ENCODE data around the gene CANT1. TPM values are rescaled to one million over a fixed set of nuclear protein-coding genes. Genes with fewer than 3 reads are reported as not detected.

The CANT1 gene
- total RNA-seq, 1 donor from 2014 or later, result 39.3 TPM

- Mint-ChIP-seq H3K4me3 (no peak overlapping the region), H3K27me3 (no peaks in the 10 kb centered on the region), H3K9me3 (no peaks in the 10 kb centered on the region), H3K36me3 (ENCODE audit: low read depth) (peaks cover 62% of the 10 kb centered on the region), H3K27ac (no peak overlapping the region), H3K4me1 (peaks cover 3% of the 10 kb centered on the region)
- ChIA-PET POLR2A (no interaction called here), CTCF (no interaction called here)
- DNase-seq, result no peak
- no peak for ATAC-seq (ENCODE audit: low read depth)
- intact Hi-C loops (cut with micrococcal nuclease), result no loop called here
- TF ChIP-seq CTCF (IDR thresholded peaks at IDR 0.05), result no peak
Observed at GRCh38 chr17:78999947-79000395, 9.6 kb downstream of the CANT1 start.

- intact Hi-C loops (cut with micrococcal nuclease), result no loop called here
- Mint-ChIP-seq H3K4me1 (peaks cover 3% of the 10 kb centered on the region), H3K36me3 (ENCODE audit: low read depth) (peaks cover 67% of the 10 kb centered on the region), H3K27ac (no peak overlapping the region), H3K27me3 (no peaks in the 10 kb centered on the region), H3K4me3 (no peak overlapping the region), H3K9me3 (no peaks in the 10 kb centered on the region)
- DNase-seq (no peak), ATAC-seq (ENCODE audit: low read depth) (no peak)
- ChIA-PET POLR2A (no interaction called here), CTCF (no interaction called here)
- TF ChIP-seq CTCF (IDR thresholded peaks at IDR 0.05), result no peak
Observed at GRCh38 chr17:78999056-78999768, 10.4 kb downstream of the CANT1 start.

GRCh38 chr17:78998311-78999055 lies 11.1 kb downstream of the CANT1 start:
- Mint-ChIP-seq H3K27me3 (no peaks in the 10 kb centered on the region), H3K4me1 (peaks cover 3% of the 10 kb centered on the region), H3K4me3 (no peak overlapping the region), H3K9me3 (no peaks in the 10 kb centered on the region), H3K27ac (no peak overlapping the region), H3K36me3 (ENCODE audit: low read depth) (peaks cover 72% of the 10 kb centered on the region)
- ATAC-seq (ENCODE audit: low read depth) (no peak), DNase-seq (no peak)
- POLR2A ChIA-PET, result no interaction called here
- TF ChIP-seq CTCF (IDR thresholded peaks at IDR 0.05), result no peak
- intact Hi-C loops (cut with micrococcal nuclease), result no loop called here
- CTCF ChIA-PET, result no interaction called here

DNA sequence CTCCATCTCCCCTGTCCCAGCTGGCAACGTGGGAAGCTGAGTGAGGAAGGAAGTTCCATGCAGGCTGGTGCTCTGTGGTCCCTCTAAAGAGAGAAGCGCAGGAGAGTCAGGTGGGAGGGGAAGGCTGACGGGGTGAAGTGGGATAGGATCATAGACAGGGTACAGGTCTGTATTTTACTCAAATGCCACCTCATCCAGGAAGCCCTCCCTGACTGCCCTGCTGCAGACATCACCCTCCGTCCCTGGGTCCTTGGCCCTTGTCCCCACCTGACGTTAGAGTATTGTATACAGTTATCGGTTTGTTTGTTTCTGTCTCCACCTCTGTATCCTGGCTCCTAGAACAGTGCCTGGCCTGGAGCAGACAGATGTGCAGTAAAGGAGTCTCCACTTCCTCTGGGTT lies 11.7 kb downstream of the CANT1 start:
- Mint-ChIP-seq H3K36me3 (ENCODE audit: low read depth) (peaks cover 76% of the 10 kb centered on the region), H3K9me3 (no peaks in the 10 kb centered on the region), H3K4me1 (peaks cover 5% of the 10 kb centered on the region), H3K4me3 (no peak overlapping the region), H3K27ac (no peak overlapping the region), H3K27me3 (no peaks in the 10 kb centered on the region)
- TF ChIP-seq CTCF (IDR thresholded peaks at IDR 0.05), result no peak
- DNase-seq (no peak), ATAC-seq (ENCODE audit: low read depth) (no peak)
- intact Hi-C loops (cut with micrococcal nuclease), result no loop called here
- ChIA-PET CTCF (no interaction called here), POLR2A (no interaction called here)

DNA sequence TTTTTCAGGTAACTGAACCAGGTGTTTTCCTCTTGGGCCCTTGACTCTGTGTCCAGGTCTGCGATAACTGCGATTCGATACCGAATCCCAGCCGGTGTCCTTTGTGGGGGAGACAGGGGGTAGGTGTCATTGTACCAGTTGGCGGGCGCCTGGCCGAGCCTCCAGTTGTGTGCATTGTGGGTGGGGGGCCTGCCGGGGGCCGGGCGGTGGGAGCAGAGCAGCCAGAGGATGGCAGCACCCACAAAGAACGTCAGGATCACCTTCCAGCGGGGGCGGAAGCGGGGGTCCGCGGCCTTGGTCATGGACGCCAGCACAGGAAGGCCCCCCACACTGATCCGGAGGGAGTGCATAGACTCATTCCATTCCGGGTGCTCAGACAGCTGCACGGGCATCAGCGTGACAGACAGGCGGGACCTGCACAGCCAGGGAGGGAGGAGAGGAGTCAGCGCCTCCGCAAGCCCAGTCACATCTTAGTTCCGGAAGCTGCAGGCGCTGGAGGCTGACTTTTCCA lies 12.3 kb downstream of the CANT1 start:
- intact Hi-C loops (cut with micrococcal nuclease), result no loop called here
- ChIA-PET POLR2A (no interaction called here), CTCF (no interaction called here)
- DNase-seq (no peak), ATAC-seq (ENCODE audit: low read depth) (no peak)
- H3K4me3 Mint-ChIP-seq, result no peak overlapping the region
- peaks cover 74% of the 10 kb centered on the region for H3K36me3 Mint-ChIP-seq (ENCODE audit: low read depth)
- no peaks in the 10 kb centered on the region for H3K27me3 Mint-ChIP-seq
- peaks cover 3% of the 10 kb centered on the region for H3K4me1 Mint-ChIP-seq
- H3K27ac Mint-ChIP-seq, result no peak overlapping the region
- no peaks in the 10 kb centered on the region for H3K9me3 Mint-ChIP-seq
- TF ChIP-seq CTCF (IDR thresholded peaks at IDR 0.05), result no peak
